ENCODE results near the gene COL23A1. TPM values are rescaled to one million over a fixed set of nuclear protein-coding genes. Genes with fewer than 3 reads are reported as not detected.
A peak's percentile ranks its signal among the peaks of the same experiment; 100 is the strongest.

COL23A1 gene
- total RNA-seq, 1 experiment from 2014 or later = 0.12 TPM

- DNase-seq (ENCODE audit: low read depth) = peak; percentile 46
These were observed 228.3 kb downstream of the COL23A1 start for GRCh38 chr5:178361657-178362445.

- DNase-seq (ENCODE audit: low read depth) = no peak
These were observed 229.3 kb downstream of the COL23A1 start for GRCh38 chr5:178360926-178361235.

- no peak for DNase-seq (ENCODE audit: low read depth)
These were observed 229.8 kb downstream of the COL23A1 start for GRCh38 chr5:178360222-178360925.

GRCh38 chr5:178359738-178360137 is 230.5 kb downstream of the COL23A1 start:
- DNase-seq (ENCODE audit: low read depth) = no peak

- no peak for DNase-seq (ENCODE audit: low read depth)
These were observed 232.5 kb downstream of the COL23A1 start for GRCh38 chr5:178357678-178358077.

GRCh38 chr5:178357121-178357521 is 233.1 kb downstream of the COL23A1 start:
- DNase-seq (ENCODE audit: low read depth) = peak; percentile 16

GRCh38 chr5:178356431-178356872 is 233.7 kb downstream of the COL23A1 start:
- DNase-seq (ENCODE audit: low read depth) = no peak

- no peak for DNase-seq (ENCODE audit: low read depth)
These were observed 234.5 kb downstream of the COL23A1 start for GRCh38 chr5:178355671-178356070.

- DNase-seq (ENCODE audit: low read depth) = no peak
These were observed 236.7 kb downstream of the COL23A1 start for GRCh38 chr5:178353461-178353860.

GRCh38 chr5:178352035-178352349 is 238.2 kb downstream of the COL23A1 start:
- DNase-seq (ENCODE audit: low read depth) = no peak

- no peak for DNase-seq (ENCODE audit: low read depth)
These were observed 238.8 kb downstream of the COL23A1 start for GRCh38 chr5:178351221-178352034.

GRCh38 chr5:178350361-178351220 is 239.6 kb downstream of the COL23A1 start:
- DNase-seq (ENCODE audit: low read depth) = peak; percentile 86

- DNase-seq (ENCODE audit: low read depth) = no peak
These were observed 240.4 kb downstream of the COL23A1 start for GRCh38 chr5:178349625-178350353.

- peak; percentile 22 for DNase-seq (ENCODE audit: low read depth)
These were observed 241.1 kb downstream of the COL23A1 start for GRCh38 chr5:178349075-178349511.

GRCh38 chr5:178348356-178349074 is 241.7 kb downstream of the COL23A1 start:
- no peak for DNase-seq (ENCODE audit: low read depth)

GRCh38 chr5:178347956-178348355 is 242.2 kb downstream of the COL23A1 start:
- no peak for DNase-seq (ENCODE audit: low read depth)

GRCh38 chr5:178346607-178347334 is 243.4 kb downstream of the COL23A1 start:
- no peak for DNase-seq (ENCODE audit: low read depth)

- no peak for DNase-seq (ENCODE audit: low read depth)
These were observed 246.9 kb downstream of the COL23A1 start for GRCh38 chr5:178343306-178343705.

- no peak for DNase-seq (ENCODE audit: low read depth)
These were observed 248.4 kb downstream of the COL23A1 start for GRCh38 chr5:178341851-178342140.
